H1 (cell line): ENCODE results near the gene SMIM15. TPM values are rescaled to one million over a fixed set of nuclear protein-coding genes. Genes with fewer than 3 reads are reported as not detected.

ENCODE experiments used
- CTCF ChIA-PET: fragments of 300-600 bp; sonication (Branson Sonifier 250); formaldehyde crosslinking; loops from one replicate; lab custom pipeline; 2021; ENCODE audit not compliant: partially characterized antibody; lab: Charles Lee
- POLR2A ChIA-PET: fragments of 300-600 bp; sonication (Branson Sonifier 250); formaldehyde crosslinking; loops from one replicate; lab custom pipeline; 2021; ENCODE audit warnings: inconsistent platforms; ENCODE audit not compliant: partially characterized antibody; lab: Charles Lee
- DNase-seq, 2 experiments: peaks; one replicate each; pipeline versions ENCODE4 v3.0.0 to v3.0.0-alpha.2; 2010 to 2022; ENCODE audit warnings: low spot score in 2 of 2, low read depth in 1 of 2, mixed read lengths in 1 of 2
- FAIRE-seq: peaks from 2 replicates; lab custom pipeline; 2011; peaks lifted over from hg19 to GRCh38; lab: Jason Lieb, UNC
- H2AFZ ChIP-seq: 2 replicates; pipeline ENCODE4 v1.8.1; 2012; ENCODE audit warnings: low read length, inconsistent platforms
- H2AK5ac ChIP-seq: 2 replicates; pipeline ENCODE4 v1.6.1; 2013; ENCODE audit warnings: low read depth, low read length
- H2BK120ac ChIP-seq: replicated peaks from 2 replicates; pipeline ENCODE3; 2013; ENCODE audit warnings: low read depth, low read length, inconsistent platforms
- H2BK12ac ChIP-seq: 2 replicates; pipeline ENCODE4 v1.6.1; 2013; ENCODE audit warnings: low read depth, low read length
- H2BK15ac ChIP-seq: 2 replicates; pipeline ENCODE4 v1.6.1; 2013; ENCODE audit warnings: low read length
- H2BK20ac ChIP-seq: 2 replicates; pipeline ENCODE4 v1.6.1; 2013; ENCODE audit warnings: low read length
- H2BK5ac ChIP-seq: 2 replicates; pipeline ENCODE4 v1.6.1; 2013; ENCODE audit warnings: low read depth, low read length
- H3K14ac ChIP-seq: 2 replicates; pipeline ENCODE4 v1.6.1; 2013; ENCODE audit warnings: inconsistent platforms; ENCODE audit not compliant: insufficient read length
- H3K18ac ChIP-seq: 2 replicates; pipeline ENCODE4 v1.6.1; 2013; ENCODE audit warnings: low read length; ENCODE audit errors: extremely low read depth
- H3K23ac ChIP-seq: 2 replicates; pipeline ENCODE4 v1.6.1; 2013; ENCODE audit warnings: inconsistent platforms; ENCODE audit not compliant: insufficient read length
- H3K23me2 ChIP-seq: 2 replicates; pipeline ENCODE4 v1.6.1; 2013; ENCODE audit warnings: low read depth, low read length
- H3K27ac ChIP-seq: 2 replicates; pipeline ENCODE4 v1.6.1; 2011; ENCODE audit warnings: low read depth, low read length, inconsistent platforms
- H3K27me3 ChIP-seq, 4 experiments: replicated peaks in 1 of 4; 1 replicate in 1 of 4; 2 replicates in 3 of 4; pipeline versions ENCODE4 v1.6.1 to v1.8.1; 2011 to 2013; ENCODE audit warnings: low read length in 3 of 4, mild to moderate bottlenecking in 3 of 4, inconsistent platforms in 2 of 4, mixed read lengths in 2 of 4, moderate library complexity in 1 of 4; ENCODE audit not compliant: control insufficient read depth in 3 of 4, insufficient read depth in 3 of 4; ENCODE audit errors: extremely low read depth in 1 of 4
- H3K36me3 ChIP-seq, 4 experiments: 2 replicates each; pipeline versions ENCODE4 v1.6.1 to v1.8.1; 2011 to 2013; ENCODE audit warnings: mild to moderate bottlenecking in 4 of 4, low read length in 3 of 4, moderate library complexity in 2 of 4, control low read depth in 1 of 4, inconsistent platforms in 1 of 4; ENCODE audit not compliant: insufficient read depth in 4 of 4, control insufficient read depth in 2 of 4
- H3K4ac ChIP-seq: replicated peaks from 2 replicates; pipeline ENCODE3; 2013; ENCODE audit warnings: low read length, low read depth, mixed read lengths, inconsistent platforms; ENCODE audit not compliant: insufficient read length
- H3K4me1 ChIP-seq, 4 experiments: replicated peaks in 1 of 4; 1 replicate in 1 of 4; 2 replicates in 3 of 4; pipeline versions ENCODE4 v1.6.1 to v1.8.1; 2011 to 2013; ENCODE audit warnings: low read length in 3 of 4, inconsistent platforms in 2 of 4, mixed read lengths in 1 of 4; ENCODE audit not compliant: insufficient read depth in 4 of 4, control insufficient read depth in 3 of 4
- H3K4me2 ChIP-seq, 2 experiments: 2 replicates each; pipeline versions ENCODE4 v1.6.1 to v1.8.1; 2011 to 2013; ENCODE audit warnings: low read depth in 2 of 2, low read length in 2 of 2, control low read depth in 1 of 2, inconsistent platforms in 1 of 2, mild to moderate bottlenecking in 1 of 2; ENCODE audit not compliant: insufficient read depth in 1 of 2
- H3K4me3 ChIP-seq, 4 experiments: fragments of 200-600, 300-600 bp in 1 of 4; sonication (generic), shearing (Covaris generic), sonication (Bioruptor Twin) in 1 of 4; 2 replicates each; pipeline versions ENCODE4 v1.5.1 to v1.8.1; 2011 to 2016; ENCODE audit warnings: low read length in 4 of 4, low read depth in 3 of 4, control low read depth in 2 of 4, inconsistent platforms in 2 of 4, mild to moderate bottlenecking in 2 of 4, mixed read lengths in 1 of 4, moderate library complexity in 1 of 4; ENCODE audit not compliant: insufficient read depth in 2 of 4; ENCODE audit errors: extremely low read depth in 1 of 4
- H3K56ac ChIP-seq: replicated peaks from 2 replicates; pipeline ENCODE3; 2013; ENCODE audit warnings: low read depth, mild to moderate bottlenecking, mixed read lengths, low read length, inconsistent platforms; ENCODE audit not compliant: insufficient read length
- H3K79me1 ChIP-seq: 2 replicates; pipeline ENCODE4 v1.6.1; 2013; ENCODE audit warnings: low read depth, low read length, control low read depth
- H3K79me2 ChIP-seq, 2 experiments: 2 replicates each; pipeline versions ENCODE4 v1.6.1 to v1.8.1; 2012 to 2013; ENCODE audit warnings: low read length in 2 of 2, mild to moderate bottlenecking in 2 of 2, inconsistent platforms in 1 of 2; ENCODE audit not compliant: insufficient read depth in 2 of 2, control insufficient read depth in 1 of 2
- H3K9ac ChIP-seq, 4 experiments: replicated peaks in 1 of 4; 1 replicate in 1 of 4; 2 replicates in 3 of 4; pipeline versions ENCODE4 v1.6.1 to v1.8.1; 2011 to 2013; ENCODE audit warnings: low read depth in 3 of 4, low read length in 3 of 4, control low read depth in 2 of 4, mild to moderate bottlenecking in 2 of 4, moderate library complexity in 2 of 4, inconsistent platforms in 1 of 4; ENCODE audit errors: extremely low read depth in 1 of 4
- H3K9me3 ChIP-seq, 2 experiments: 2 replicates each; pipeline versions ENCODE4 v1.6.1 to v1.8.1; 2012 to 2013; ENCODE audit warnings: mild to moderate bottlenecking in 2 of 2, moderate library complexity in 2 of 2, control low read depth in 1 of 2, inconsistent platforms in 1 of 2, low read depth in 1 of 2, low read length in 1 of 2, mixed read lengths in 1 of 2; ENCODE audit not compliant: insufficient read depth in 2 of 2
- H4K20me1 ChIP-seq, 2 experiments: replicated peaks in 1 of 2; 2 replicates each; pipeline versions ENCODE3 to v1.8.1; 2011 to 2013; ENCODE audit warnings: inconsistent platforms in 2 of 2, low read length in 2 of 2, mild to moderate bottlenecking in 1 of 2; ENCODE audit not compliant: insufficient read depth in 2 of 2, control insufficient read depth in 1 of 2
- H4K5ac ChIP-seq: 2 replicates; pipeline ENCODE4 v1.6.1; 2013; ENCODE audit warnings: low read length, low read depth, mixed read lengths, inconsistent platforms; ENCODE audit not compliant: insufficient read length
- H4K8ac ChIP-seq: 2 replicates; pipeline ENCODE4 v1.8.0; 2013; ENCODE audit warnings: mild to moderate bottlenecking, moderate library complexity, low read length, inconsistent platforms; ENCODE audit not compliant: insufficient read depth; ENCODE audit errors: extremely low read depth
- H4K91ac ChIP-seq: replicated peaks from 2 replicates; pipeline ENCODE3; 2013; ENCODE audit warnings: low read length, mixed read lengths, inconsistent platforms; ENCODE audit not compliant: insufficient read length
- CHD1 ChIP-seq: IDR thresholded peaks from 2 replicates; pipeline ENCODE4 v1.6.1; 2012; ENCODE audit warnings: low read depth, low read length, improper control_type of control experiment
- CTCF ChIP-seq, 3 experiments: IDR thresholded peaks; 1 replicate in 2 of 3; 2 replicates in 1 of 3; pipeline versions ENCODE4 v1.5.1 to v1.6.1; 2011; ENCODE audit warnings: low read length in 3 of 3, mild to moderate bottlenecking in 3 of 3, inconsistent platforms in 2 of 3, low read depth in 1 of 3, moderate library complexity in 1 of 3; ENCODE audit not compliant: insufficient read depth in 1 of 3; ENCODE audit errors: control extremely low read depth in 1 of 3
- GTF2F1 ChIP-seq: IDR thresholded peaks from 2 replicates; pipeline ENCODE4 v1.6.1; 2012; ENCODE audit warnings: low read depth, low read length, improper control_type of control experiment, borderline replicate concordance
- YY1 ChIP-seq: IDR thresholded peaks from 2 replicates; pipeline ENCODE4 v1.6.1; 2011; ENCODE audit warnings: low read depth, mild to moderate bottlenecking, low read length
- WGBS, 2 experiments: shearing (Covaris generic) in 1 of 2; methylation state at CpG; one replicate each; pipeline versions ENCODE4 v1.1.6 to v1.1.7; 2013 to 2015; ENCODE audit warnings: low lambda C conversion rate in 2 of 2, mixed read lengths in 2 of 2, inconsistent platforms in 1 of 2, low coverage in 1 of 2, missing lambda C conversion rate in 1 of 2; ENCODE audit not compliant: insufficient replicate concordance in 2 of 2, insufficient coverage in 1 of 2, insufficient read length in 1 of 2; ENCODE audit errors: extremely low coverage in 1 of 2, missing lambda C conversion rate in 1 of 2; 5-methylcytosine and 5-hydroxymethylcytosine counted together
- polyA plus RNA-seq, 7 experiments: library from polyadenylated mRNA; depleted of rRNA in 3 of 7; stranded (reverse) in 5 of 7; unstranded in 2 of 7; fragments of >200 nt in 5 of 7; fragments of 200-250 nt in 2 of 7; gene quantifications; 1 replicate in 5 of 7; 2 replicates in 1 of 7; 4 replicates in 1 of 7; pipeline versions ENCODE4 v1.2.1 to v1.2.3, GENCODE V29; 2011 to 2013; ENCODE audit warnings: missing spikeins in 2 of 7, mixed read lengths in 2 of 7
- total RNA-seq: library from RNA; stranded (reverse); fragmentation: NEBNext Ultra II Directional; extraction: Animal tissue kit (Norgen Biotek cat#: 25700); gene quantifications from 2 replicates; pipeline ENCODE4 v1.2.1, GENCODE V29; 2021

SMIM15 gene
- total and polyA plus RNA-seq, 2 of the 8 experiments (the other 6 are each of a cell fraction or from before 2014, with no cell fraction given): 17.6 to 53.1 TPM

- CTCF ChIA-PET: interaction anchor here (1.1 to 1.5 kb wide), 3 partner anchors 8 to 188 kb away, joined by 3 to 4 read pairs (median 3); no protein-coding TSS in a partner anchor
Measured at GRCh38 chr5:61168951-61169350, 6.7 kb upstream of the SMIM15 start.

More at GRCh38 chr5:61168951-61169350, 6.7 kb upstream of the SMIM15 start:
- Histone ChIP-seq H2BK120ac (no peak overlapping the region), H3K27ac (no peak overlapping the region), H2BK12ac (no peak overlapping the region), H3K79me2 (peaks cover 0 to 13% of the 10 kb centered on the region in 2 experiments; a peak in 2 of 4 replicates), H3K9ac (no peak overlapping the region), H3K14ac (no peak overlapping the region), H4K5ac (no peak overlapping the region), H3K18ac (no peak overlapping the region), H3K27me3 (no peaks in the 10 kb centered on the region), H4K91ac (no peak overlapping the region), H3K4ac (no peak overlapping the region), H3K36me3 (peaks cover 0 to 4% (median 2%) of the 10 kb centered on the region in 4 experiments; a peak in 2 of 8 replicates), H3K23ac (no peak overlapping the region), H2BK15ac (no peak overlapping the region), H2BK5ac (no peak overlapping the region), H3K56ac (no peak overlapping the region), H2AK5ac (no peak overlapping the region), H4K8ac (no peak overlapping the region)
- FAIRE-seq: no peak
- POLR2A ChIA-PET: interaction anchor here (0.7 to 1.3 kb wide), 2 partner anchors 8 to 161 kb away, joined by 3 read pairs; no protein-coding TSS in a partner anchor
- 88 to 100% methylated on average over 1 to 8 of the region's 8 CpGs for WGBS, 2 experiments
- TF ChIP-seq YY1 (no peak), GTF2F1 (no peak), CHD1 (no peak), CTCF (IDR thresholded peaks at IDR 0.05; ENCODE audit: control extremely low read depth in 1 of 3, insufficient read depth in 1 of 3, low read depth in 1 of 3, low read length in 3 of 3) (no peak)
- TF ChIP-seq, all 59 proteins: peak for 0
- H3K9me3 ChIP-seq: peaks cover 4 to 5% of the 10 kb centered on the region in 2 experiments
- no peaks in the 10 kb centered on the region; the same call in 1 of the 2 replicates for H3K79me1 ChIP-seq
- no peak overlapping the region for H3K4me2 ChIP-seq
- H3K4me3 ChIP-seq: no peak overlapping the region
- peaks cover 0 to 4% (median 0%) of the 10 kb centered on the region in 4 experiments; a peak in 2 of 7 replicates for H3K4me1 ChIP-seq
- no peak overlapping the region for H2AFZ ChIP-seq
- H3K23me2 ChIP-seq: no peaks in the 10 kb centered on the region
- DNase-seq: no peak
- no peak overlapping the region for H2BK20ac ChIP-seq
- no peaks in the 10 kb centered on the region for H4K20me1 ChIP-seq
